Colonic mucosa (tissue), 4 donors: ENCODE data around the gene KLF3. TPM values are rescaled to one million over a fixed set of nuclear protein-coding genes. Genes with fewer than 3 reads are reported as not detected.
"Not testable (repeated sequence)": the region's sequence is repeated elsewhere in the genome, so short reads cannot be mapped to it uniquely, and the experiment has no call there.

Source experiments
- DNase-seq: peaks from one replicate; pipeline ENCODE4 v3.0.0-alpha.2; 2020
- H3K27ac ChIP-seq: fragments of 200-600 bp; one replicate; pipeline ENCODE4 v1.8.0; 2021
- H3K27me3 ChIP-seq: fragments of 200-600 bp; one replicate; pipeline ENCODE4 v1.8.0; 2021
- H3K36me3 ChIP-seq: fragments of 200-600 bp; one replicate; pipeline ENCODE4 v1.8.0; 2021
- H3K4me1 ChIP-seq: fragments of 200-600 bp; one replicate; pipeline ENCODE4 v1.8.0; 2021; ENCODE audit warnings: mild to moderate bottlenecking
- H3K4me3 ChIP-seq: fragments of 200-600 bp; one replicate; pipeline ENCODE4 v1.8.0; 2021
- H3K9ac ChIP-seq, 2 donors: one replicate each; pipeline ENCODE4 v1.7.0; 2013; ENCODE audit warnings: control low read depth in 2 of 2, low read depth in 2 of 2, low read length in 2 of 2
- H3K9me3 ChIP-seq: fragments of 200-600 bp; one replicate; pipeline ENCODE4 v1.8.0; 2021
- CTCF ChIP-seq: fragments of 200-600 bp; IDR thresholded peaks from one replicate; pipeline ENCODE4 v1.8.0; 2022; ENCODE audit warnings: antibody characterized with exemption, mild to moderate bottlenecking
- intact Hi-C: fragments of 100-400 bp; cut with DNase I; formaldehyde crosslinking; loops from one replicate; pipeline ENCODE4 v1.14.1; 2022
- total RNA-seq, 2 donors: library from RNA; stranded (reverse); fragmentation: NEBNext Ultra II Directional in 1 of 2; extraction: Animal tissue kit (Norgen Biotek cat#: 25700) in 1 of 2; gene quantifications; one replicate each; pipeline ENCODE4 v1.2.1, GENCODE V29; 2021
- donor health status: healthy.
- donor health status: DM: no; HTN: no; CAD: no.
- donor health status: DM: no; HTN: no; CAD: no.

Gene KLF3
- total RNA-seq, 2 donors from 2014 or later, result 87.1 to 116 TPM

GRCh38 chr4:38620065-38620464 lies 43.9 kb upstream of the KLF3 start:
- H3K4me1 ChIP-seq, result no peaks in the 10 kb centered on the region
- no peaks in the 10 kb centered on the region for H3K36me3 ChIP-seq
- intact Hi-C loops, result no loop called here
- no peaks in the 10 kb centered on the region for H3K27me3 ChIP-seq
- no peak for TF ChIP-seq CTCF
- peak overlapping the region in 1 of 2 donors; percentile 38 for H3K9ac ChIP-seq
- H3K27ac ChIP-seq, result peak overlapping the region; percentile 84
- no peak for DNase-seq
- no peaks in the 10 kb centered on the region for H3K9me3 ChIP-seq
- H3K4me3 ChIP-seq, result no peak overlapping the region

GRCh38 chr4:38620527-38621027 lies 43.4 kb upstream of the KLF3 start:
- H3K27ac ChIP-seq, result peak overlapping the region; percentile 84
- peak overlapping the region in 1 of 2 donors; percentile 38 for H3K9ac ChIP-seq
- no peaks in the 10 kb centered on the region for H3K9me3 ChIP-seq
- H3K27me3 ChIP-seq, result no peaks in the 10 kb centered on the region
- H3K36me3 ChIP-seq, result no peaks in the 10 kb centered on the region
- DNase-seq, result no peak
- H3K4me3 ChIP-seq, result no peak overlapping the region
- no peaks in the 10 kb centered on the region for H3K4me1 ChIP-seq
- intact Hi-C loops, result no loop called here
- no peak for TF ChIP-seq CTCF

- peak overlapping the region; percentile 84 for H3K27ac ChIP-seq
- peak overlapping the region in 1 of 2 donors; percentile 66 for H3K9ac ChIP-seq
- no peaks in the 10 kb centered on the region for H3K36me3 ChIP-seq
These were observed 42.8 kb upstream of the KLF3 start for GRCh38 chr4:38621028-38621684.

GRCh38 chr4:38621831-38622230 lies 42.2 kb upstream of the KLF3 start:
- no peak for DNase-seq
- H3K9me3 ChIP-seq, result no peaks in the 10 kb centered on the region

More at GRCh38 chr4:38621028-38621684, 42.8 kb upstream of the KLF3 start:
- Histone ChIP-seq H3K27me3 (no peaks in the 10 kb centered on the region), H3K4me3 (no peak overlapping the region), H3K9me3 (no peaks in the 10 kb centered on the region), H3K4me1 (no peaks in the 10 kb centered on the region)
- intact Hi-C loops, result no loop called here
- TF ChIP-seq CTCF, result no peak
- DNase-seq, result peak; percentile 75

GRCh38 chr4:38622340-38622739 lies 41.7 kb upstream of the KLF3 start:
- H3K4me3 ChIP-seq, H3K36me3 ChIP-seq, H3K9me3 ChIP-seq, H3K27me3 ChIP-seq, intact Hi-C loops, H3K27ac ChIP-seq, H3K9ac ChIP-seq, H3K4me1 ChIP-seq, DNase-seq: not testable (repeated sequence)

More at GRCh38 chr4:38621831-38622230, 42.2 kb upstream of the KLF3 start:
- Histone ChIP-seq H3K4me1 (no peaks in the 10 kb centered on the region), H3K27me3 (no peaks in the 10 kb centered on the region), H3K36me3 (no peaks in the 10 kb centered on the region), H3K9ac (no peak overlapping the region), H3K27ac (peak overlapping the region; percentile 84), H3K4me3 (no peak overlapping the region)
- TF ChIP-seq CTCF, result no peak
- intact Hi-C loops, result no loop called here

- DNase-seq, result no peak
- no peak overlapping the region for H3K27ac ChIP-seq
- intact Hi-C loops, result no loop called here
- H3K9ac ChIP-seq, result no peak overlapping the region
- no peaks in the 10 kb centered on the region for H3K4me1 ChIP-seq
- TF ChIP-seq CTCF, result no peak
- no peaks in the 10 kb centered on the region for H3K36me3 ChIP-seq
- H3K27me3 ChIP-seq, result no peaks in the 10 kb centered on the region
- no peak overlapping the region for H3K4me3 ChIP-seq
- no peaks in the 10 kb centered on the region for H3K9me3 ChIP-seq
These were observed 40.7 kb upstream of the KLF3 start for GRCh38 chr4:38623260-38623659.
